COLO829 (cell line): ENCODE results near the gene KCNQ1OT1.

Experiments used
- DNase-seq: peaks from one replicate; pipeline ENCODE4 v3.0.0; 2012; ENCODE audit warnings: low spot score

Gene KCNQ1OT1

GRCh38 chr11:2570841-2571597 is 128.8 kb downstream of the KCNQ1OT1 start:
- no peak for DNase-seq

- DNase-seq = no peak
Measured at GRCh38 chr11:2570211-2570811, 129.5 kb downstream of the KCNQ1OT1 start.

GRCh38 chr11:2569731-2570210 is 130.0 kb downstream of the KCNQ1OT1 start:
- DNase-seq = no peak

- no peak for DNase-seq
Measured at GRCh38 chr11:2569321-2569721, 130.5 kb downstream of the KCNQ1OT1 start.

GRCh38 chr11:2567026-2567671 is 132.6 kb downstream of the KCNQ1OT1 start:
- no peak for DNase-seq

- DNase-seq = no peak
Measured at GRCh38 chr11:2566223-2567025, 133.4 kb downstream of the KCNQ1OT1 start.

- DNase-seq = no peak
Measured at GRCh38 chr11:2565447-2566222, 134.2 kb downstream of the KCNQ1OT1 start.

- no peak for DNase-seq
Measured at GRCh38 chr11:2564588-2565425, 135.0 kb downstream of the KCNQ1OT1 start.

- DNase-seq = no peak
Measured at GRCh38 chr11:2564008-2564530, 135.7 kb downstream of the KCNQ1OT1 start.

GRCh38 chr11:2563213-2564007 is 136.4 kb downstream of the KCNQ1OT1 start:
- no peak for DNase-seq

- DNase-seq = no peak
Measured at GRCh38 chr11:2562890-2563212, 136.9 kb downstream of the KCNQ1OT1 start.

- peak; percentile 18 for DNase-seq
Measured at GRCh38 chr11:2561696-2562581, 137.9 kb downstream of the KCNQ1OT1 start.

GRCh38 chr11:2559527-2560311 is 140.1 kb downstream of the KCNQ1OT1 start:
- DNase-seq = no peak

GRCh38 chr11:2558861-2559526 is 140.8 kb downstream of the KCNQ1OT1 start:
- no peak for DNase-seq

GRCh38 chr11:2558397-2558796 is 141.4 kb downstream of the KCNQ1OT1 start:
- no peak for DNase-seq
